GM23338 (cell line): ENCODE results near the gene TRIM52. TPM values are rescaled to one million over a fixed set of nuclear protein-coding genes. Genes with fewer than 3 reads are reported as not detected.

Experiments used
- ATAC-seq: fragments of 200-7000 bp; cut with Tn5 transposase; 3 replicates; pipeline ENCODE4 v1.9.1; 2020
- DNase-seq: peaks from one replicate; pipeline ENCODE4 v3.0.0-alpha.2; 2015; ENCODE audit warnings: low spot score
- H2AFZ ChIP-seq: fragments of 200-600 bp; sonication (generic); 2 replicates; pipeline ENCODE4 v1.8.0; 2016; ENCODE audit warnings: antibody characterized with exemption, mild to moderate bottlenecking, moderate library complexity
- H3F3A ChIP-seq: fragments of 200-600 bp; sonication (generic); replicated peaks from 2 replicates; pipeline ENCODE4 v1.8.0; 2017; ENCODE audit warnings: antibody characterized with exemption, mixed run types, low read depth
- H3K27ac ChIP-seq: fragments of 200-600 bp; sonication (generic); 2 replicates; pipeline ENCODE4 v1.6.1; 2016; ENCODE audit warnings: low read depth
- H3K27me3 ChIP-seq: fragments of 200-600 bp; sonication (generic); 2 replicates; pipeline ENCODE4 v1.8.0; 2016; ENCODE audit warnings: mild to moderate bottlenecking, mixed run types, moderate library complexity; ENCODE audit not compliant: insufficient read depth
- H3K36me3 ChIP-seq: fragments of 200-600 bp; sonication (generic); 2 replicates; pipeline ENCODE4 v1.8.0; 2016; ENCODE audit warnings: mild to moderate bottlenecking; ENCODE audit not compliant: insufficient read depth
- H3K4me1 ChIP-seq: fragments of 200-600 bp; sonication (generic); 2 replicates; pipeline ENCODE4 v1.8.0; 2016; ENCODE audit warnings: mild to moderate bottlenecking, moderate library complexity; ENCODE audit not compliant: insufficient read depth
- H3K4me2 ChIP-seq: fragments of 200-600 bp; sonication (generic); 2 replicates; pipeline ENCODE4 v1.7.1; 2017; ENCODE audit warnings: mixed run types
- H3K4me3 ChIP-seq: fragments of 200-600 bp; sonication (generic); 2 replicates; pipeline ENCODE4 v1.6.1; 2016; ENCODE audit warnings: mixed run types
- H3K79me2 ChIP-seq: fragments of 200-600 bp; sonication (generic); replicated peaks from 2 replicates; pipeline ENCODE4 v1.8.0; 2017; ENCODE audit warnings: mild to moderate bottlenecking; ENCODE audit not compliant: insufficient read depth
- H3K9me2 ChIP-seq: fragments of 200-600 bp; sonication (generic); 2 replicates; pipeline ENCODE4 v1.8.0; 2017; ENCODE audit not compliant: insufficient read depth
- H4K20me1 ChIP-seq: fragments of 200-600 bp; sonication (generic); replicated peaks from 2 replicates; pipeline ENCODE4 v1.8.0; 2017; ENCODE audit warnings: mild to moderate bottlenecking; ENCODE audit not compliant: insufficient read depth
- H3K27ac Mint-ChIP-seq: 2 replicates; pipeline ENCODE4 v1.8.0; 2020; ENCODE audit warnings: inconsistent platforms, mild to moderate bottlenecking, moderate library complexity, mixed read lengths
- H3K27me3 Mint-ChIP-seq: 3 replicates; pipeline ENCODE4 v1.8.0; 2022; ENCODE audit warnings: low read depth, mild to moderate bottlenecking, moderate library complexity, mixed read lengths, inconsistent platforms; ENCODE audit not compliant: insufficient read depth, poor library complexity
- H3K36me3 Mint-ChIP-seq: 3 replicates; pipeline ENCODE4 v1.8.0; 2021; ENCODE audit warnings: low read depth, mild to moderate bottlenecking, inconsistent platforms, moderate library complexity, mixed read lengths
- H3K4me1 Mint-ChIP-seq: 3 replicates; pipeline ENCODE4 v1.8.0; 2020; ENCODE audit warnings: mild to moderate bottlenecking, inconsistent platforms, mixed read lengths
- H3K4me3 Mint-ChIP-seq: 3 replicates; pipeline ENCODE4 v1.8.0; 2021; ENCODE audit warnings: moderate library complexity, mild to moderate bottlenecking, inconsistent platforms, mixed read lengths
- H3K9me3 Mint-ChIP-seq: 3 replicates; pipeline ENCODE4 v1.8.0; 2020; ENCODE audit warnings: moderate library complexity, mild to moderate bottlenecking, inconsistent platforms, mixed read lengths
- EZH2 ChIP-seq: fragments of 200-600 bp; sonication (generic); IDR thresholded peaks from one replicate; pipeline ENCODE4 v1.8.0; 2017; ENCODE audit warnings: antibody characterized with exemption, mild to moderate bottlenecking, low read depth; ENCODE audit not compliant: unreplicated experiment
- EZH2phosphoT487 ChIP-seq: fragments of 200-600 bp; sonication (generic); IDR thresholded peaks from one replicate; pipeline ENCODE4 v1.8.1; 2018; ENCODE audit warnings: antibody characterized with exemption; ENCODE audit not compliant: unreplicated experiment
- POLR2AphosphoS5 ChIP-seq: IDR thresholded peaks from 2 replicates; pipeline ENCODE4 v1.6.1; 2016; ENCODE audit warnings: antibody characterized with exemption, low read depth
- polyA plus RNA-seq: library from polyadenylated mRNA; unstranded; fragments of >200 nt; fragmentation: Nextera tagmentation; extraction: Ambion mirVana; gene quantifications from 2 replicates; pipeline ENCODE4 v1.2.1, GENCODE V29; 2016
- total RNA-seq: library from RNA; depleted of rRNA; stranded (reverse); fragments of >200 nt; shearing (Covaris generic); gene quantifications from 2 replicates; pipeline ENCODE4 v1.2.3, GENCODE V29; 2014
- TF ChIP-seq, protein P1 (sequence below): IDR thresholded peaks from 2 replicates; pipeline ENCODE4 v1.6.1; 2016; ENCODE audit warnings: antibody characterized with exemption
- TF ChIP-seq, protein P2 (sequence below): IDR thresholded peaks from one replicate; pipeline ENCODE4 v1.6.1; 2018; ENCODE audit warnings: antibody characterized with exemption; ENCODE audit not compliant: unreplicated experiment
- TF ChIP-seq, protein P3 (sequence below): fragments of 250-450 bp; sonication (Bioruptor Pico); IDR thresholded peaks from 2 replicates; pipeline ENCODE4 v1.5.0; 2020; ENCODE audit warnings: mild to moderate bottlenecking, moderate library complexity
- TF ChIP-seq, protein P4 (sequence below), 2 experiments: fragments of 200-600 bp in 1 of 2; sonication (generic) in 1 of 2; conservative IDR thresholded peaks; 2 replicates each; pipeline versions ENCODE4 v1.5.1 to v1.6.1; 2016 to 2017; ENCODE audit warnings: antibody characterized with exemption in 2 of 2, low read depth in 2 of 2, mild to moderate bottlenecking in 2 of 2, moderate library complexity in 1 of 2

TRIM52 gene
- total and polyA plus RNA-seq, 2 experiments from 2014 or later = 6.2 to 8.1 TPM

DNA sequence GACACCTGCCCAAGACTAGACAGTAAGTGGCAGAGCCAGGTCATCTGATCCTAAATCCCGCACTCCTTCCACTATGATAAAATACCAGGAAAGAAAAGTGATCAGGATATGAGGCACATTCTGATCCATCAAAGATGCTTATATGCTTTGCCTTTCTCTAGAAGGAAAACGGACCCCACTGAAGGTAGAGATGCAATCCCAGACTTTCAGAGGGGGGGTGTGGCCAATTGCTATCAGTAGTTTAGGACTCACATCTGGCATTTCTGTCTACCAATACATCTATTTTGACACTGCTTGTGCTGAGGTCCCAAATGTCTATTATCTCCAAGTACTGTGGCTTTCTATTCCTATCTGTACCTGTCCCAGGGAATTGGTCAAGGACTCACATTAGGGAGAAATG, 1.7 kb downstream of the TRIM52 start:
- H3K4me1 ChIP-seq = peaks cover 17% of the 10 kb centered on the region
- Mint-ChIP-seq H3K27me3 (peaks cover 11% of the 10 kb centered on the region), H3K36me3 (peaks cover 36% of the 10 kb centered on the region), H3K4me3 (peak overlapping the region; percentile 90), H3K4me1 (peaks cover 17% of the 10 kb centered on the region), H3K27ac (no peak overlapping the region), H3K9me3 (no peaks in the 10 kb centered on the region)
- H2AFZ ChIP-seq = no peak overlapping the region
- H3K4me2 ChIP-seq = peak overlapping the region; percentile 100
- no peaks in the 10 kb centered on the region for H3K9me2 ChIP-seq
- peaks cover 33% of the 10 kb centered on the region for H4K20me1 ChIP-seq
- H3K79me2 ChIP-seq = peaks cover 75% of the 10 kb centered on the region
- TF ChIP-seq POLR2AphosphoS5 = no peak; the same call in 1 of the 2 replicates
- no peak for TF ChIP-seq EZH2phosphoT487
- TF ChIP-seq, protein P1, sequence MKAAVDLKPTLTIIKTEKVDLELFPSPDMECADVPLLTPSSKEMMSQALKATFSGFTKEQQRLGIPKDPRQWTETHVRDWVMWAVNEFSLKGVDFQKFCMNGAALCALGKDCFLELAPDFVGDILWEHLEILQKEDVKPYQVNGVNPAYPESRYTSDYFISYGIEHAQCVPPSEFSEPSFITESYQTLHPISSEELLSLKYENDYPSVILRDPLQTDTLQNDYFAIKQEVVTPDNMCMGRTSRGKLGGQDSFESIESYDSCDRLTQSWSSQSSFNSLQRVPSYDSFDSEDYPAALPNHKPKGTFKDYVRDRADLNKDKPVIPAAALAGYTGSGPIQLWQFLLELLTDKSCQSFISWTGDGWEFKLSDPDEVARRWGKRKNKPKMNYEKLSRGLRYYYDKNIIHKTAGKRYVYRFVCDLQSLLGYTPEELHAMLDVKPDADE = no peak
- TF ChIP-seq, protein P2, sequence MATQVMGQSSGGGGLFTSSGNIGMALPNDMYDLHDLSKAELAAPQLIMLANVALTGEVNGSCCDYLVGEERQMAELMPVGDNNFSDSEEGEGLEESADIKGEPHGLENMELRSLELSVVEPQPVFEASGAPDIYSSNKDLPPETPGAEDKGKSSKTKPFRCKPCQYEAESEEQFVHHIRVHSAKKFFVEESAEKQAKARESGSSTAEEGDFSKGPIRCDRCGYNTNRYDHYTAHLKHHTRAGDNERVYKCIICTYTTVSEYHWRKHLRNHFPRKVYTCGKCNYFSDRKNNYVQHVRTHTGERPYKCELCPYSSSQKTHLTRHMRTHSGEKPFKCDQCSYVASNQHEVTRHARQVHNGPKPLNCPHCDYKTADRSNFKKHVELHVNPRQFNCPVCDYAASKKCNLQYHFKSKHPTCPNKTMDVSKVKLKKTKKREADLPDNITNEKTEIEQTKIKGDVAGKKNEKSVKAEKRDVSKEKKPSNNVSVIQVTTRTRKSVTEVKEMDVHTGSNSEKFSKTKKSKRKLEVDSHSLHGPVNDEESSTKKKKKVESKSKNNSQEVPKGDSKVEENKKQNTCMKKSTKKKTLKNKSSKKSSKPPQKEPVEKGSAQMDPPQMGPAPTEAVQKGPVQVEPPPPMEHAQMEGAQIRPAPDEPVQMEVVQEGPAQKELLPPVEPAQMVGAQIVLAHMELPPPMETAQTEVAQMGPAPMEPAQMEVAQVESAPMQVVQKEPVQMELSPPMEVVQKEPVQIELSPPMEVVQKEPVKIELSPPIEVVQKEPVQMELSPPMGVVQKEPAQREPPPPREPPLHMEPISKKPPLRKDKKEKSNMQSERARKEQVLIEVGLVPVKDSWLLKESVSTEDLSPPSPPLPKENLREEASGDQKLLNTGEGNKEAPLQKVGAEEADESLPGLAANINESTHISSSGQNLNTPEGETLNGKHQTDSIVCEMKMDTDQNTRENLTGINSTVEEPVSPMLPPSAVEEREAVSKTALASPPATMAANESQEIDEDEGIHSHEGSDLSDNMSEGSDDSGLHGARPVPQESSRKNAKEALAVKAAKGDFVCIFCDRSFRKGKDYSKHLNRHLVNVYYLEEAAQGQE = no peak
- no peak for TF ChIP-seq EZH2
- TF ChIP-seq, protein P3, sequence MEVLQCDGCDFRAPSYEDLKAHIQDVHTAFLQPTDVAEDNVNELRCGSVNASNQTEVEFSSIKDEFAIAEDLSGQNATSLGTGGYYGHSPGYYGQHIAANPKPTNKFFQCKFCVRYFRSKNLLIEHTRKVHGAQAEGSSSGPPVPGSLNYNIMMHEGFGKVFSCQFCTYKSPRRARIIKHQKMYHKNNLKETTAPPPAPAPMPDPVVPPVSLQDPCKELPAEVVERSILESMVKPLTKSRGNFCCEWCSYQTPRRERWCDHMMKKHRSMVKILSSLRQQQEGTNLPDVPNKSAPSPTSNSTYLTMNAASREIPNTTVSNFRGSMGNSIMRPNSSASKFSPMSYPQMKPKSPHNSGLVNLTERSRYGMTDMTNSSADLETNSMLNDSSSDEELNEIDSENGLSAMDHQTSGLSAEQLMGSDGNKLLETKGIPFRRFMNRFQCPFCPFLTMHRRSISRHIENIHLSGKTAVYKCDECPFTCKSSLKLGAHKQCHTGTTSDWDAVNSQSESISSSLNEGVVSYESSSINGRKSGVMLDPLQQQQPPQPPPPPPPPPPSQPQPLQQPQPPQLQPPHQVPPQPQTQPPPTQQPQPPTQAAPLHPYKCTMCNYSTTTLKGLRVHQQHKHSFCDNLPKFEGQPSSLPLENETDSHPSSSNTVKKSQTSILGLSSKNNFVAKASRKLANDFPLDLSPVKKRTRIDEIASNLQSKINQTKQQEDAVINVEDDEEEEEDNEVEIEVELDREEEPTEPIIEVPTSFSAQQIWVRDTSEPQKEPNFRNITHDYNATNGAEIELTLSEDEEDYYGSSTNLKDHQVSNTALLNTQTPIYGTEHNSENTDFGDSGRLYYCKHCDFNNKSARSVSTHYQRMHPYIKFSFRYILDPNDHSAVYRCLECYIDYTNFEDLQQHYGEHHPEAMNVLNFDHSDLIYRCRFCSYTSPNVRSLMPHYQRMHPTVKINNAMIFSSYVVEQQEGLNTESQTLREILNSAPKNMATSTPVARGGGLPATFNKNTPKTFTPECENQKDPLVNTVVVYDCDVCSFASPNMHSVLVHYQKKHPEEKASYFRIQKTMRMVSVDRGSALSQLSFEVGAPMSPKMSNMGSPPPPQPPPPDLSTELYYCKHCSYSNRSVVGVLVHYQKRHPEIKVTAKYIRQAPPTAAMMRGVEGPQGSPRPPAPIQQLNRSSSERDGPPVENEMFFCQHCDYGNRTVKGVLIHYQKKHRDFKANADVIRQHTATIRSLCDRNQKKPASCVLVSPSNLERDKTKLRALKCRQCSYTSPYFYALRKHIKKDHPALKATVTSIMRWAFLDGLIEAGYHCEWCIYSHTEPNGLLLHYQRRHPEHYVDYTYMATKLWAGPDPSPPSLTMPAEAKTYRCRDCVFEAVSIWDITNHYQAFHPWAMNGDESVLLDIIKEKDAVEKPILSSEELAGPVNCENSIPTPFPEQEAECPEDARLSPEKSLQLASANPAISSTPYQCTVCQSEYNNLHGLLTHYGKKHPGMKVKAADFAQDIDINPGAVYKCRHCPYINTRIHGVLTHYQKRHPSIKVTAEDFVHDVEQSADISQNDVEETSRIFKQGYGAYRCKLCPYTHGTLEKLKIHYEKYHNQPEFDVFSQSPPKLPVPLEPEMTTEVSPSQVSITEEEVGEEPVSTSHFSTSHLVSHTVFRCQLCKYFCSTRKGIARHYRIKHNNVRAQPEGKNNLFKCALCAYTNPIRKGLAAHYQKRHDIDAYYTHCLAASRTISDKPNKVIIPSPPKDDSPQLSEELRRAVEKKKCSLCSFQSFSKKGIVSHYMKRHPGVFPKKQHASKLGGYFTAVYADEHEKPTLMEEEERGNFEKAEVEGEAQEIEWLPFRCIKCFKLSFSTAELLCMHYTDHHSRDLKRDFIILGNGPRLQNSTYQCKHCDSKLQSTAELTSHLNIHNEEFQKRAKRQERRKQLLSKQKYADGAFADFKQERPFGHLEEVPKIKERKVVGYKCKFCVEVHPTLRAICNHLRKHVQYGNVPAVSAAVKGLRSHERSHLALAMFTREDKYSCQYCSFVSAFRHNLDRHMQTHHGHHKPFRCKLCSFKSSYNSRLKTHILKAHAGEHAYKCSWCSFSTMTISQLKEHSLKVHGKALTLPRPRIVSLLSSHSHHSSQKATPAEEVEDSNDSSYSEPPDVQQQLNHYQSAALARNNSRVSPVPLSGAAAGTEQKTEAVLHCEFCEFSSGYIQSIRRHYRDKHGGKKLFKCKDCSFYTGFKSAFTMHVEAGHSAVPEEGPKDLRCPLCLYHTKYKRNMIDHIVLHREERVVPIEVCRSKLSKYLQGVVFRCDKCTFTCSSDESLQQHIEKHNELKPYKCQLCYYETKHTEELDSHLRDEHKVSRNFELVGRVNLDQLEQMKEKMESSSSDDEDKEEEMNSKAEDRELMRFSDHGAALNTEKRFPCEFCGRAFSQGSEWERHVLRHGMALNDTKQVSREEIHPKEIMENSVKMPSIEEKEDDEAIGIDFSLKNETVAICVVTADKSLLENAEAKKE (CRISPR knock-in tag) = no peak
- TF ChIP-seq, protein P4, sequence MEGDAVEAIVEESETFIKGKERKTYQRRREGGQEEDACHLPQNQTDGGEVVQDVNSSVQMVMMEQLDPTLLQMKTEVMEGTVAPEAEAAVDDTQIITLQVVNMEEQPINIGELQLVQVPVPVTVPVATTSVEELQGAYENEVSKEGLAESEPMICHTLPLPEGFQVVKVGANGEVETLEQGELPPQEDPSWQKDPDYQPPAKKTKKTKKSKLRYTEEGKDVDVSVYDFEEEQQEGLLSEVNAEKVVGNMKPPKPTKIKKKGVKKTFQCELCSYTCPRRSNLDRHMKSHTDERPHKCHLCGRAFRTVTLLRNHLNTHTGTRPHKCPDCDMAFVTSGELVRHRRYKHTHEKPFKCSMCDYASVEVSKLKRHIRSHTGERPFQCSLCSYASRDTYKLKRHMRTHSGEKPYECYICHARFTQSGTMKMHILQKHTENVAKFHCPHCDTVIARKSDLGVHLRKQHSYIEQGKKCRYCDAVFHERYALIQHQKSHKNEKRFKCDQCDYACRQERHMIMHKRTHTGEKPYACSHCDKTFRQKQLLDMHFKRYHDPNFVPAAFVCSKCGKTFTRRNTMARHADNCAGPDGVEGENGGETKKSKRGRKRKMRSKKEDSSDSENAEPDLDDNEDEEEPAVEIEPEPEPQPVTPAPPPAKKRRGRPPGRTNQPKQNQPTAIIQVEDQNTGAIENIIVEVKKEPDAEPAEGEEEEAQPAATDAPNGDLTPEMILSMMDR (conservative IDR thresholded peaks at IDR 0.05; ENCODE audit: low read depth in 2 of 2) = no peak
- H3K27me3 ChIP-seq = no peaks in the 10 kb centered on the region
- no peak for DNase-seq
- H3K36me3 ChIP-seq = peaks cover 19% of the 10 kb centered on the region
- peak overlapping the region; percentile 99 for H3K4me3 ChIP-seq
- H3F3A ChIP-seq = peaks cover 22% of the 10 kb centered on the region
- H3K27ac ChIP-seq = no peak overlapping the region
- no peak for ATAC-seq
